Tongue (tissue), 1 donor: ENCODE results near the gene ZBTB39. TPM values are rescaled to one million over a fixed set of nuclear protein-coding genes. Genes with fewer than 3 reads are reported as not detected.

ENCODE experiments used
- total RNA-seq: library from RNA; depleted of rRNA; stranded (reverse); fragments of >200 nt; gene quantifications from one replicate; pipeline ENCODE4 v1.2.3, GENCODE V29; 2014

ZBTB39 gene
- total RNA-seq, 1 donor from 2014 or later, result 6.4 TPM

Other genes with a start within 250 kb of the ZBTB39 start
- not detected for gene HSD17B6, start 243.2 kb downstream of the ZBTB39 start, total RNA-seq
- gene SDR9C7, start 72.1 kb downstream of the ZBTB39 start, total RNA-seq, result 0.51 TPM
- 1.3 TPM for gene RDH16, start 48.9 kb downstream of the ZBTB39 start, total RNA-seq
- not detected for gene TAC3, start 10.0 kb upstream of the ZBTB39 start, total RNA-seq
- gene MYO1A, start 43.6 kb upstream of the ZBTB39 start, total RNA-seq, result not detected
- gene NEMP1, start 72.2 kb upstream of the ZBTB39 start, total RNA-seq, result 16.5 TPM
- gene NAB2, start 82.6 kb upstream of the ZBTB39 start, total RNA-seq, result 44.5 TPM
- 59.1 TPM for gene STAT6, start 104.8 kb upstream of the ZBTB39 start, total RNA-seq
- 221 TPM for gene LRP1, start 121.9 kb upstream of the ZBTB39 start, total RNA-seq
- not detected for gene LRP1-AS, start 141.1 kb upstream of the ZBTB39 start, total RNA-seq
- 1.3 TPM for gene NXPH4, start 210.2 kb upstream of the ZBTB39 start, total RNA-seq
- gene SHMT2, start 223.2 kb upstream of the ZBTB39 start, total RNA-seq, result 70.1 TPM
- gene STAC3, start 244.6 kb upstream of the ZBTB39 start, total RNA-seq, result 310 TPM